MCF 10A (cell line): ENCODE measurements around the gene ADAM21. TPM values are rescaled to one million over a fixed set of nuclear protein-coding genes. Genes with fewer than 3 reads are reported as not detected.

Source experiments
- BruUV-seq: library from RNA; stranded (reverse); fragments of 400-500 nt; replicated peaks from 2 replicates; lab custom pipeline; 2021; lab: Mats Ljungman, UMichigan
- CTCF ChIA-PET: fragments of 300-600 bp; sonication (Branson Sonifier 250); formaldehyde crosslinking; extraction: SDS; loops from one replicate; lab custom pipeline; 2021; ENCODE audit warnings: antibody characterized with exemption, inconsistent platforms; lab: Yijun Ruan, JAX
- POLR2A ChIA-PET: fragments of 300-600, 350-650 bp; sonication (Branson Sonifier 250); formaldehyde crosslinking; extraction: SDS; loops from one replicate; lab custom pipeline; 2020; ENCODE audit warnings: antibody characterized with exemption, inconsistent platforms; lab: Yijun Ruan, JAX
- DNase-seq: peaks from one replicate; pipeline ENCODE4 v3.0.0-alpha.2; 2018; ENCODE audit not compliant: unreplicated experiment
- H3K27ac Mint-ChIP-seq: one replicate; pipeline ENCODE4 v1.8.0; 2022; ENCODE audit warnings: mild to moderate bottlenecking, low read depth, mixed read lengths; ENCODE audit not compliant: unreplicated experiment
- H3K27me3 Mint-ChIP-seq: one replicate; pipeline ENCODE4 v1.8.0; 2022; ENCODE audit warnings: mixed read lengths; ENCODE audit not compliant: insufficient read depth, unreplicated experiment
- H3K36me3 Mint-ChIP-seq: one replicate; pipeline ENCODE4 v1.8.0; 2022; ENCODE audit warnings: mild to moderate bottlenecking, moderate library complexity, mixed read lengths; ENCODE audit not compliant: insufficient read depth, unreplicated experiment
- H3K4me1 Mint-ChIP-seq: one replicate; pipeline ENCODE4 v1.8.0; 2022; ENCODE audit warnings: mixed read lengths; ENCODE audit not compliant: insufficient read depth, unreplicated experiment
- H3K4me3 Mint-ChIP-seq: one replicate; pipeline ENCODE4 v1.8.0; 2022; ENCODE audit warnings: mild to moderate bottlenecking, moderate library complexity, mixed read lengths; ENCODE audit not compliant: unreplicated experiment
- H3K9me3 Mint-ChIP-seq: one replicate; pipeline ENCODE4 v1.8.0; 2022; ENCODE audit warnings: mixed read lengths; ENCODE audit not compliant: unreplicated experiment
- intact Hi-C: fragments of 100-400 bp; cut with micrococcal nuclease; formaldehyde crosslinking; loops from 2 replicates; pipeline ENCODE4 v1.14.1; 2022
- total RNA-seq: library from RNA; stranded (reverse); gene quantifications from 2 replicates; pipeline ENCODE4 v1.2.3, GENCODE V29; 2022
- TF ChIP-seq, protein P1 (sequence below): fragments of 200-600 bp; IDR thresholded peaks from one replicate; pipeline ENCODE4 v1.8.0; 2022; ENCODE audit warnings: antibody characterized with exemption, mild to moderate bottlenecking; ENCODE audit not compliant: unreplicated experiment

ADAM21 gene
- total RNA-seq, 1 experiment from 2014 or later = 0.37 TPM

DNA sequence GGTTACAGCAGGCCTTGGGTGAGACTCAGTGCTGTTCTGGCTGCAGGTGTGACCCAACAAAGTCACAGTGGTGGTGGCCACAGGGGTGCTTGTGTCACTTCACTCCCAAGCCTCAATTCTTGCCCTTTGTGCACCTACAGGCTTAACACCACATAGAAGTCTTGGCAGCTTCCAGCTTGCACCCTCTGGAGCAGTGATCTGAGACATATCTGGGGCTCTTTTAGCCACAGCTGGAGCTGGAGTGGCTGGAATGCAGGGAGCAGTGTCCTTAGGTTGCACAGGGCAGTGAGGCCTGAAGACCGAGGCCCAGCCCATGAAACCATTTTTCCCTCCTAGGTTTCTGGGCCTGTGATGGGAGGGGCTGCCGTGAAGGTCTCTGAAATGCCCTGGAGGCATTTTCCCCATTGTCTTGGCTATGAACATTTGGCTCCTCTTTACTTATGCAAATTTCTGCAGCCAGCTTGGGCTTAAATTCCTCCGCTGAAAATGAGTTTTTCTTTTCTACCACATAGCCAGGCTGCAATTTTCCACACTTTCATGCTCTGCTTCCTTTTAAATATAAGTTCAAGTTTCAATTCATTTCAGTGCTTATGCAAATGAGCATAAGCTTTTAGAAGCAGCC lies 37.7 kb downstream of the ADAM21 start:
- Mint-ChIP-seq H3K9me3 (peaks cover 17% of the 10 kb centered on the region), H3K27ac (no peak overlapping the region), H3K36me3 (no peaks in the 10 kb centered on the region), H3K27me3 (no peaks in the 10 kb centered on the region), H3K4me3 (no peak overlapping the region), H3K4me1 (no peaks in the 10 kb centered on the region)
- no peak for DNase-seq
- intact Hi-C loops = no loop called here
- ChIA-PET CTCF (no interaction called here), POLR2A (no interaction called here)
- TF ChIP-seq, protein P1, sequence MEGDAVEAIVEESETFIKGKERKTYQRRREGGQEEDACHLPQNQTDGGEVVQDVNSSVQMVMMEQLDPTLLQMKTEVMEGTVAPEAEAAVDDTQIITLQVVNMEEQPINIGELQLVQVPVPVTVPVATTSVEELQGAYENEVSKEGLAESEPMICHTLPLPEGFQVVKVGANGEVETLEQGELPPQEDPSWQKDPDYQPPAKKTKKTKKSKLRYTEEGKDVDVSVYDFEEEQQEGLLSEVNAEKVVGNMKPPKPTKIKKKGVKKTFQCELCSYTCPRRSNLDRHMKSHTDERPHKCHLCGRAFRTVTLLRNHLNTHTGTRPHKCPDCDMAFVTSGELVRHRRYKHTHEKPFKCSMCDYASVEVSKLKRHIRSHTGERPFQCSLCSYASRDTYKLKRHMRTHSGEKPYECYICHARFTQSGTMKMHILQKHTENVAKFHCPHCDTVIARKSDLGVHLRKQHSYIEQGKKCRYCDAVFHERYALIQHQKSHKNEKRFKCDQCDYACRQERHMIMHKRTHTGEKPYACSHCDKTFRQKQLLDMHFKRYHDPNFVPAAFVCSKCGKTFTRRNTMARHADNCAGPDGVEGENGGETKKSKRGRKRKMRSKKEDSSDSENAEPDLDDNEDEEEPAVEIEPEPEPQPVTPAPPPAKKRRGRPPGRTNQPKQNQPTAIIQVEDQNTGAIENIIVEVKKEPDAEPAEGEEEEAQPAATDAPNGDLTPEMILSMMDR = no peak
- no TSS peak for BruUV-seq

DNA sequence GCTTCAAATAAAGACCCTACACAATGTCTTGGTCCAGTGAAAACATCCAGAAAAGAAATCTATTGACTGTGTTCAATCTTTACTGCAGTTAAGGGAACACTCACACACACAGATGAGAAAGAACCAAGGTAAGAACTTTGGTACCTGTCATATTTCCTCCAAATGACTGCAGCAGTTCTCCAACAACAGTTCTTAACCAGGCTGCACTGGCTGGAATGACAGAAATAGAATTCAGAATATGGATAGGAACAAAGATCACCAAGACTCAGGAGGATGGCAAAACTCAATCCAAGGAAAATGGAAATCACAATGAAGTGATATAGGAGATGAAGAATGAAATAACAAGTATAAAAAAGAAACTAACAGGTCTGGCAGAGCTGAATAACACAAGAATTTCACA lies 46.2 kb downstream of the ADAM21 start:
- POLR2A ChIA-PET = no interaction called here
- peaks cover 7% of the 10 kb centered on the region for H3K4me1 Mint-ChIP-seq
- no peaks in the 10 kb centered on the region for H3K27me3 Mint-ChIP-seq
- intact Hi-C loops = no loop called here
- H3K9me3 Mint-ChIP-seq = peaks cover 5% of the 10 kb centered on the region
- no peak overlapping the region for H3K4me3 Mint-ChIP-seq
- no peak overlapping the region for H3K27ac Mint-ChIP-seq
- no peak for DNase-seq
- BruUV-seq = no TSS peak
- no peaks in the 10 kb centered on the region for H3K36me3 Mint-ChIP-seq
- CTCF ChIA-PET = interaction anchor here (1.0 kb wide), 1 partner anchor 69 kb away, joined by 4 read pairs; no protein-coding TSS in a partner anchor
- TF ChIP-seq, protein P1 = no peak

Other genes with a start within 250 kb of the ADAM21 start
- gene COX16, start 92.5 kb upstream of the ADAM21 start, total RNA-seq = 45.3 and 55.6 TPM in 2 replicates
- 12.6 and 20.0 TPM in 2 replicates for gene SYNJ2BP, start 35.1 kb upstream of the ADAM21 start, total RNA-seq
- 1.4 and 1.6 TPM in 2 replicates for gene ADAM20, start 82.8 kb downstream of the ADAM21 start, total RNA-seq
- gene MED6, start 148.5 kb downstream of the ADAM21 start, total RNA-seq = 41.6 and 60.8 TPM in 2 replicates
- 0.30 and 0.37 TPM in 2 replicates for gene TTC9, start 189.7 kb downstream of the ADAM21 start, total RNA-seq